ENCODE results near the gene GRIP1.
A peak's percentile ranks its signal among the peaks of the same experiment; 100 is the strongest.

DNA sequence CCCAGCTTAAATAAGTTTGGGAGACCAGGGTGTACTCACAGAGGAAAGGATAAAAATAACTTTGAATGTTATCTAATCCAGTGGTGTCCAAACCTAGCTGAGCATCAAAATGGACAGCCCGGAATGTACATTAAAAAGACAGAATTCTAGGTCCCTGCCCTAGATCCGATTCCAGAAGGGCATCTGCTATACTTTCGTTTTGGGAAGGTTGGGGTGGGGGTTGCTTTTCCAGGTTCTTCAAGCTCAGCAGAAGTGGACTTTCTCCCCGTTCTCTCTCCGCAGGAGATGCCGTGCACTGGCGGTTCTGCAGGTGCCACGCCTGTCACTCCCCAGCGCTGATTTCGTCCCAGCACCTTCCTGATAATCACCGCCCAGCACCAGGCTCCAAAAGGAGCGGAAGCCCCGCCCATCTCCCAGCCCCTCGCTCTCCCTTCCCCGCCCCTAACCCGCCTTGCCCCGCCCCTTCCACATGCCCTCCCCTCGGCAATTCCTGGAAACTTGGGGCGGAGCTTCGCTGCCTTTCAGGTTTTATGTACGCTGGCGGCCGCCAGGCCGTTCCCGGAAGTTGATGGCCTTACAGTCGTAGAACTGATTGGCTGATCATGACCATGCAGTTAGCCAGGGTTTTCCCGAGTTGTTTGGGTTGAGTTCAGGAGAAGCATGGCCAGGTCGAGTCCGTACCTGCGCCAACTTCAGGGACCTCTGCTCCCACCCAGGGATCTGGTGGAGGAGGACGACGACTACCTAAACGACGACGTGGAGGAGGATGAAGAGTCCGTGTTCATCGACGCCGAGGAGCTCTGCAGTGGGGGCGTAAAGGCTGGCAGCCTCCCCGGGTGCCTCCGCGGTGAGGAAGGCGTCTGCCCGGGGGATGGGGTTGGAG, 376.7 kb downstream of the GRIP1 start, which contains the start of gene HELB:
- TF ChIP-seq, protein P1, sequence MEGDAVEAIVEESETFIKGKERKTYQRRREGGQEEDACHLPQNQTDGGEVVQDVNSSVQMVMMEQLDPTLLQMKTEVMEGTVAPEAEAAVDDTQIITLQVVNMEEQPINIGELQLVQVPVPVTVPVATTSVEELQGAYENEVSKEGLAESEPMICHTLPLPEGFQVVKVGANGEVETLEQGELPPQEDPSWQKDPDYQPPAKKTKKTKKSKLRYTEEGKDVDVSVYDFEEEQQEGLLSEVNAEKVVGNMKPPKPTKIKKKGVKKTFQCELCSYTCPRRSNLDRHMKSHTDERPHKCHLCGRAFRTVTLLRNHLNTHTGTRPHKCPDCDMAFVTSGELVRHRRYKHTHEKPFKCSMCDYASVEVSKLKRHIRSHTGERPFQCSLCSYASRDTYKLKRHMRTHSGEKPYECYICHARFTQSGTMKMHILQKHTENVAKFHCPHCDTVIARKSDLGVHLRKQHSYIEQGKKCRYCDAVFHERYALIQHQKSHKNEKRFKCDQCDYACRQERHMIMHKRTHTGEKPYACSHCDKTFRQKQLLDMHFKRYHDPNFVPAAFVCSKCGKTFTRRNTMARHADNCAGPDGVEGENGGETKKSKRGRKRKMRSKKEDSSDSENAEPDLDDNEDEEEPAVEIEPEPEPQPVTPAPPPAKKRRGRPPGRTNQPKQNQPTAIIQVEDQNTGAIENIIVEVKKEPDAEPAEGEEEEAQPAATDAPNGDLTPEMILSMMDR (IDR thresholded peaks at IDR 0.05): no peak
- TF ChIP-seq POLR2A (IDR thresholded peaks at IDR 0.05): peak in 1 of 2 donors; percentile 15
- peak; percentile 81 to 85 for TF ChIP-seq POLR2AphosphoS5 (IDR thresholded peaks at IDR 0.05; ENCODE audit: insufficient read depth in 1 of 2, low read depth in 1 of 2)

Measured in vagina (tissue), 2 donors.